ENCODE results near the gene HOXB4. TPM values are rescaled to one million over a fixed set of nuclear protein-coding genes. Genes with fewer than 3 reads are reported as not detected.

Gene HOXB4
- total and polyA plus RNA-seq, 10 of the 15 experiments (the other 5 are each of a cell fraction or from before 2014, with no cell fraction given): 0.35 to 5.8 (median 3.0) TPM

DNA sequence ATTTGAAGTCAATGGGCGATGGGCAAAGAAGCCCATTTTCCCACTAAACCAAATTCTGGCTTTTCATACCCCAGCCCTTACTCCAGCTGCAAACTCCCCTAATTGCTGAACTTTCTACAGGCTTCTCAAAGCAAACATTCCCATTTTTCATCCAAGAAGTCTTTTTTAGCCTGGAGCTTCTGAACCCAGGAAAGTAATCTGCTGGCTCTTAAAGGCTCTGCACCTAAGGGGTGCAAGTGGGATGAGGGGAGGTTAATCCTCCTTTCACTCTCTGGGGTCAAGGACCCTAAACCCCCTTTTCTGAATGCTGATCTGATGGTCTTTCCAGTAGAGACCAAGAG, 30.3 kb upstream of the HOXB4 start:
- POLR2A ChIA-PET: interaction anchor here (0.7 to 0.8 kb wide), 2 partner anchors 14 to 838 kb away, joined by 3 to 4 read pairs; no protein-coding TSS in a partner anchor
- no peak overlapping the region for H2AFZ ChIP-seq (ENCODE audit: control insufficient read depth, low read depth, low read length)
- DNase-seq (ENCODE audit: low read depth, low spot score): no peak
- H3K4me3 ChIP-seq: no peak overlapping the region
- H3K79me2 ChIP-seq (ENCODE audit: control insufficient read depth, insufficient read depth, low read length): no peaks in the 10 kb centered on the region
- no peak overlapping the region for H3K9ac ChIP-seq (ENCODE audit: control insufficient read depth, insufficient read depth, low read length)
- intact Hi-C loops (cut with micrococcal nuclease; ENCODE audit: unreplicated experiment): no loop called here
- H4K20me1 ChIP-seq (ENCODE audit: control insufficient read depth, insufficient read depth): no peaks in the 10 kb centered on the region
- BruUV-seq (replicated peaks): no TSS peak
- CTCF ChIA-PET: interaction anchor here (0.7 to 1.0 kb wide), 3 partner anchors 10 to 218 kb away, joined by 3 to 5 read pairs (median 3); no protein-coding TSS in a partner anchor
- WGBS (ENCODE audit: insufficient coverage, insufficient replicate concordance, low lambda C conversion rate, missing lambda C conversion rate): 100% methylated on average over 1 of the region's 1 CpG
- RAD21 ChIA-PET (ENCODE audit: unreplicated experiment): interaction anchor here (0.7 kb wide), 1 partner anchor 169 kb away, joined by 4 read pairs; no protein-coding TSS in a partner anchor
- no peak overlapping the region for H3K4me2 ChIP-seq (ENCODE audit: control insufficient read depth, insufficient read depth)
- no peak overlapping the region for H3K27ac ChIP-seq (ENCODE audit: control insufficient read depth, insufficient read depth)
- H3K4me1 ChIP-seq (ENCODE audit: control insufficient read depth, insufficient read depth, low read length): peaks cover 11% of the 10 kb centered on the region
- SMC1A ChIA-PET (ENCODE audit: uncharacterized antibody, unreplicated experiment): interaction anchor here (1.3 kb wide), 1 partner anchor 15 kb away, joined by 3 read pairs; the partner anchor contains the start of gene HOXB5
- no peak for ATAC-seq
- no peak for FAIRE-seq
- TF ChIP-seq ESRRA (IDR thresholded peaks at IDR 0.05; ENCODE audit: low read length) (no peak), NRF1 (conservative IDR thresholded peaks at IDR 0.05; ENCODE audit: low read depth, low read length) (no peak), NBN (IDR thresholded peaks at IDR 0.05) (no peak), TAF1 (IDR thresholded peaks at IDR 0.05; ENCODE audit: borderline replicate concordance, low read depth, low read length) (no peak), TBL1XR1 (IDR thresholded peaks at IDR 0.05; ENCODE audit: low read depth, low read length) (no peak), YY1 (IDR thresholded peaks at IDR 0.05; ENCODE audit: low read depth, low read length) (no peak), RAD21 (IDR thresholded peaks at IDR 0.05; ENCODE audit: insufficient read depth, low read depth, low read length) (no peak)
- H3K36me3 ChIP-seq (ENCODE audit: control insufficient read depth in 2 of 2, insufficient read depth in 2 of 2, low read length in 1 of 2): no peaks in the 10 kb centered on the region; a peak in 1 of 4 replicates
- H3K9me3 ChIP-seq (replicated peaks; ENCODE audit: control insufficient read depth, insufficient read depth, low read length): no peaks in the 10 kb centered on the region
- in situ Hi-C loops (cut with MboI): no loop called here
- H3K27me3 ChIP-seq (replicated peaks in 1 of 2; ENCODE audit: control insufficient read depth in 2 of 2, insufficient read depth in 2 of 2, low read length in 1 of 2): peaks cover 0 to 5% of the 10 kb centered on the region in 2 experiments; a peak in 2 of 4 replicates

Data from GM12878 (cell line).